ENCODE data around the gene DOK4.

GRCh38 chr16:57514791-57515600, 28.7 kb upstream of the DOK4 start:
- no peak for TF ChIP-seq CTCF (IDR thresholded peaks at IDR 0.05)
- TF ChIP-seq POLR2AphosphoS5 (IDR thresholded peaks at IDR 0.05): no peak
